ENCODE measurements around the gene MTG1.
A peak's percentile ranks its signal among the peaks of the same experiment; 100 is the strongest.
"Not testable (repeated sequence)": the region's sequence is repeated elsewhere in the genome, so short reads cannot be mapped to it uniquely, and the experiment has no call there.

Gene MTG1

GRCh38 chr10:133379152-133379800 lies 14.7 kb upstream of the MTG1 start, which contains the start of gene PAOX:
Gene PAOX, plus strand, starts transcription at chr10:133379262. Its CDS starts 55 bp downstream, at chr10:133379317.
- DNase-seq (ENCODE audit: low spot score), result peak; percentile 88

GRCh38 chr10:133379801-133380666 lies 13.9 kb upstream of the MTG1 start:
- in situ Hi-C loops (cut with MboI; ENCODE audit: low sequenced_read_pairs, unreplicated experiment), result no loop called here
- TF ChIP-seq CTCF (IDR thresholded peaks at IDR 0.05; ENCODE audit: borderline replicate concordance, control extremely low read depth, extremely low read depth, insufficient read depth, missing control alignments), result no peak
- no peak for DNase-seq (ENCODE audit: low spot score)

More at GRCh38 chr10:133379152-133379800, 14.7 kb upstream of the MTG1 start, which contains the start of gene PAOX:
- no peak for TF ChIP-seq CTCF (IDR thresholded peaks at IDR 0.05; ENCODE audit: borderline replicate concordance, control extremely low read depth, extremely low read depth, insufficient read depth, missing control alignments)
- in situ Hi-C loops (cut with MboI; ENCODE audit: low sequenced_read_pairs, unreplicated experiment), result no loop called here

GRCh38 chr10:133381036-133381435 lies 12.9 kb upstream of the MTG1 start:
- no peak for TF ChIP-seq CTCF (IDR thresholded peaks at IDR 0.05; ENCODE audit: borderline replicate concordance, control extremely low read depth, extremely low read depth, insufficient read depth, missing control alignments)
- DNase-seq (ENCODE audit: low spot score), result no peak
- in situ Hi-C loops (cut with MboI; ENCODE audit: low sequenced_read_pairs, unreplicated experiment), result no loop called here

GRCh38 chr10:133383551-133383950 lies 10.4 kb upstream of the MTG1 start:
- in situ Hi-C loops (cut with MboI; ENCODE audit: low sequenced_read_pairs, unreplicated experiment), result no loop called here
- DNase-seq (ENCODE audit: low spot score), result no peak
- no peak for TF ChIP-seq CTCF (IDR thresholded peaks at IDR 0.05; ENCODE audit: borderline replicate concordance, control extremely low read depth, extremely low read depth, insufficient read depth, missing control alignments)

- in situ Hi-C loops (cut with MboI; ENCODE audit: low sequenced_read_pairs, unreplicated experiment), result no loop called here
- TF ChIP-seq CTCF (IDR thresholded peaks at IDR 0.05; ENCODE audit: borderline replicate concordance, control extremely low read depth, extremely low read depth, insufficient read depth, missing control alignments), result no peak
- no peak for DNase-seq (ENCODE audit: low spot score)
Observed at GRCh38 chr10:133384071-133384470, 9.9 kb upstream of the MTG1 start.

- DNase-seq (ENCODE audit: low spot score), result no peak
- in situ Hi-C loops (cut with MboI; ENCODE audit: low sequenced_read_pairs, unreplicated experiment), result no loop called here
- TF ChIP-seq CTCF (IDR thresholded peaks at IDR 0.05; ENCODE audit: borderline replicate concordance, control extremely low read depth, extremely low read depth, insufficient read depth, missing control alignments), result no peak
Observed at GRCh38 chr10:133385214-133385613, 8.7 kb upstream of the MTG1 start.

GRCh38 chr10:133386951-133387350 lies 7.0 kb upstream of the MTG1 start:
- in situ Hi-C loops (cut with MboI; ENCODE audit: low sequenced_read_pairs, unreplicated experiment); DNase-seq (ENCODE audit: low spot score): not testable (repeated sequence)
